GM18508 (cell line): Measurements from ENCODE around the gene REST.
"Not testable (repeated sequence)": the region's sequence is repeated elsewhere in the genome, so short reads cannot be mapped to it uniquely, and the experiment has no call there.

Experiments
- ATAC-seq: cut with Tn5 transposase; IDR thresholded peaks from one replicate; pipeline ENCODE4 v1.9.1; 2021; ENCODE audit warnings: moderate number of reproducible peaks; ENCODE audit not compliant: insufficient read depth, unreplicated experiment

REST gene

DNA sequence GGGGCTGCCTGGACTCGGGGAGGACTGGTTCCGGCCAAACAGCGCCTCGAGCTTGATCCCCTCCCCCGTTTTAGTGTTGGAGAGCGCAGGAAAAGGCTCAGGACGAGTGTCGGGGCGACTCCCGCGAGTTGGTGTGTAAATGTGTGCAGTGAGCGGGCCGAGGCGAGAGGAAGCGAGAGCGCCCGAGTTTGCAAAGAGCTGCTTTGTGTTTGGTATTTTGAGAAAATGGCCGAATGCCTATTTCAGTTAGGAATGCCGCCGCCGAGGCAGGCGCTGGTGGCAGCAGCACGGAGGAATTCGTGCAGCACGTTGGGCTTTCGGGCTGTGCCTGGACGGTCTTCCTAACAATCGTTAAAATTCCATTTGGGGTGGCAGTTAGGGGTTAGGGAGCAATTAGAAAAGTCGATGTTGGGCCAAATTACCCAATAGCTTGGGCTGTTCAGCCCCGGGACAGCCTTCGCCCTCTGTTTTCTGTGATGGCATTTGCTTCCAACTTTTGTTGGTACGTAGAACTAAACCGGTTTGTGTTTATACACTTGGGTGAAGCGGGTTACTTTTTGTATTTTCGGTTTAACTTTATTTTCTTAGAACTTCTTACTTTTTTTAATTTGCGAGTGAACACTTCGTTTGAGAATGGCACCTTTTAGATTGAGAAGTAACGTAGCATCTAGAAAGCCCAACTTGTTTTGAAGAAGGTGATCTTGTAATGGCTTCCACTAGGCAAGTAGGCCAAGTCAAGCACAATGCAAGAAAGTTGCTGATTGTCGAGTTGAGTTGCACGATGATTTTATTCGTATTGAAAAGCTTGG is 1.6 kb downstream of the REST start:
- no peak for ATAC-seq

DNA sequence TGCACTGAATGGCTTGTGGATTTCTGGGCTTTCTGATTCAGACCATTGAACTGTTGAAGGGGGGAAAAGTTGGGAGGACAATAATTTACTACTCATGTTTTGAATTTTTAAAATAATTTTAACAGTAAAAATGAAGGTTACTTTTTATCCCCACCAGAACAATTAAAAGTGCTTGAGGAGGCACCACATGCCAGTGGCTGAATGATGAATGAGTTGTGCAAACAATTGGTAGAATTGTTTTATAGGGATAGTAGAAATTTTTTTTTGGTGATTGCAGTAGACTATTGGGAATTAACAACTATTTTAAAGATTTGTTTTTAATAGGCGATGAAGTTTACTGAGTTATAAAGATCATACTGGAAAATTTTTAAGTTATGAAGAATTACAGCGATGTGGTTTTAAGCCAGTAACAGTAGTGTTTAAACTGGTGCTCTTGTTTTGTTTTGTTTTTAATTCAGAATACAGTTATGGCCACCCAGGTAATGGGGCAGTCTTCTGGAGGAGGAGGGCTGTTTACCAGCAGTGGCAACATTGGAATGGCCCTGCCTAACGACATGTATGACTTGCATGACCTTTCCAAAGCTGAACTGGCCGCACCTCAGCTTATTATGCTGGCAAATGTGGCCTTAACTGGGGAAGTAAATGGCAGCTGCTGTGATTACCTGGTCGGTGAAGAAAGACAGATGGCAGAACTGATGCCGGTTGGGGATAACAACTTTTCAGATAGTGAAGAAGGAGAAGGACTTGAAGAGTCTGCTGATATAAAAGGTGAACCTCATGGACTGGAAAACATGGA is 2.7 kb downstream of the REST start:
- no peak for ATAC-seq

DNA sequence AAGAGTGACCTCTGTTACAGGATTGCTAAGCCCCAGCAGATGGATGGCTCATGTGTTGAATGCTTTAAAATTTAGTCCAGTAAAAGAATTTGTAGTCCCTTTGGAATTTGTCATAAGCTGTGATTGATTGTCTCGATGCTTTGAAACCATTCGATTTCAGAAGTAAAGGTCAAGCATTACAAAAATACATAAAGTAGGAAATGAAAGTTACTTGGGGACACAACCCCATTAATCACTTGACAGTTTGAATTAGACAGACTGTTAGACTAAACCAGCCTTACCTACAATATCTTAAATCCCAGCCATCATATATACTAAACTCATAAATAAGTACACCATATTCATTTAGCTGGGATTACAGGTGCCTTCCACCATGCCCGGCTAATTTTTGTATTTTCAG is 6.6 kb downstream of the REST start:
- no peak for ATAC-seq

DNA sequence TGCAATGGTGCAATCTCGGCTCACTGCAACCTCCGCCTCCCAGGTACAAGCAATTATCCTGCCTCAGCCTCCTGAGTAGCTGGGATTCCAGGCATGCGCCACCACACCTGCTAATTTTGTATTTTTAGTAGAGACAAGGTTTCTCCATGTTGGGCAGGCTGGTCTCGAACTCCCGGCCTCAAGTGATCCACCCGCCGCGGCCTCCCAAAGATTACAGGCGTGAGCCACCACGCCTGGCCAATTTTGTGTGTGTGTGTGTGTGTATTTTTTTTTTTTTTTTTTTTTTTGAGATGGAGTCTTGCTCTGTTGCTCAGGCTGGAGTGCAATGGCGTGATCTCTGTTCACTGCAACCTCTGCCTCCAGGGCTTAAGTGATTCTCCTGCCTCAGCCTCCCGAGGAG is 7.3 kb downstream of the REST start:
- ATAC-seq = not testable (repeated sequence)

DNA sequence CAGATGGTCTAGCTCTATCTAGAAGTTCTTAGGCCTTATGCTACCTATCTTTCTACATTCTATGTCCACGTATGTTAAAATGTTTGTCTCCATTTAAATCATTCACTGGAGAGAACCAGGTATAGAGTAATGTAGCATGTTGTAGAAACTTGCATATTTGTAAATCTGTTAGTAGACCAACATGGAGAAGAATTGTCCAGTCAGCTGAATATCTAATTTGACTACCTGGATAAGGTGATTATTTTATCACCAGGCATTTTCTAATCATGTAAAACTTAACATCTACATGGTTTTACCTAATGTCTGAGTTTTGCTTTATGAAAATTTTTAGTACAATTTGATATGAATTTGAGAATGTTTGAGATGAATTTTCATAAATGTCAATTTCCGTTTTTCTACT is 19.5 kb downstream of the REST start:
- no peak for ATAC-seq

DNA sequence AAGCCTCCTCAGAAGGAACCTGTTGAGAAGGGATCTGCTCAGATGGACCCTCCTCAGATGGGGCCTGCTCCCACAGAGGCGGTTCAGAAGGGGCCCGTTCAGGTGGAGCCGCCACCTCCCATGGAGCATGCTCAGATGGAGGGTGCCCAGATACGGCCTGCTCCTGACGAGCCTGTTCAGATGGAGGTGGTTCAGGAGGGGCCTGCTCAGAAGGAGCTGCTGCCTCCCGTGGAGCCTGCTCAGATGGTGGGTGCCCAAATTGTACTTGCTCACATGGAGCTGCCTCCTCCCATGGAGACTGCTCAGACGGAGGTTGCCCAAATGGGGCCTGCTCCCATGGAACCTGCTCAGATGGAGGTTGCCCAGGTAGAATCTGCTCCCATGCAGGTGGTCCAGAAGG is 22.9 kb downstream of the REST start:
- ATAC-seq = no peak

DNA sequence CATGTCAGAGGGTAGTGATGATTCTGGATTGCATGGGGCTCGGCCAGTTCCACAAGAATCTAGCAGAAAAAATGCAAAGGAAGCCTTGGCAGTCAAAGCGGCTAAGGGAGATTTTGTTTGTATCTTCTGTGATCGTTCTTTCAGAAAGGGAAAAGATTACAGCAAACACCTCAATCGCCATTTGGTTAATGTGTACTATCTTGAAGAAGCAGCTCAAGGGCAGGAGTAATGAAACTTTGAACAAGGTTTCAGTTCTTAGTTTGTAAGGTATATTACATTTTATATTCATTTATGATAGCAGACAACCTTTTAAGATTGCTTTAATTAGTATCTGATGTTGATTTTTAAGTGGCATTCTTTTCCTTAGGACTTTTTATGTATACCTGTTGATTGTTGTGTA is 24.2 kb downstream of the REST start:
- peak; percentile 50 for ATAC-seq

DNA sequence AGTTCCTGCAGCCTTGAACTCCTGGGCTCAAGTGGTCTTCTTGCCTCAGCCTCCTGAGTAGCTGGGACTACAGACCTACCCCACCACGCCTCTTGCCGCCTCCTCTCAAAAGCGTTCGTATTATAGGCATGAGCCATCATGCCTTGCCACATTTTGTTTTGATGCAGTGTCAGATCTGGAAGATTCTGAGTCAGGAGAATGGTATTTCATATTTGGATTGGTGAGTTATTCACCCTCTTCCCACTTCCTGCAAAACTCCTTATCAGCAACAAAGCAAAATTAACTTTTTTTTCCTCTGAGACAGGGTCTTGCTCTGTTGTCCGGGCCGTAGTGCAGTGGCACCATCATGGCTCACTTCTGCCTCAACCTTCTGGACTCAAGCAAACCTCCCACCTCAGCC is 29.6 kb downstream of the REST start:
- ATAC-seq = no peak

DNA sequence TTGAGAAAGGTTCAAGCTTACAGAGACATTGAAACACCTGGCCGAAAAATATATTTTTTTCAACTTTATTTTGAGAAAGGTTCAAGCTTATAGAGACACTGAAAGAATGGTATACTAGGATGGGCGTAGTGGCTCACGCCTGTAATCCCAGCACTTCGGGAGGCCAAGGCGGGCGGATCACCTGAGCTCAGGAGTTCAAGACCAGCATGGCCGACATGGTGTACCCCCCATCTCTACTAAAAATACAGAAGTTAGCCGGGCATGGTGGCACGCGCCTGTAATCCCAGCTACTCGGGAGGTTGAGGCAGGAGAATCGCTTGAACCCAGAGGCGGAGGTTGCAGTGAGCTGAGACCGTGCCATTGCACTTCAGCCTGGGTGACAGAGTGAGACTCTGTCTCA is 32.1 kb downstream of the REST start:
- not testable (repeated sequence) for ATAC-seq

DNA sequence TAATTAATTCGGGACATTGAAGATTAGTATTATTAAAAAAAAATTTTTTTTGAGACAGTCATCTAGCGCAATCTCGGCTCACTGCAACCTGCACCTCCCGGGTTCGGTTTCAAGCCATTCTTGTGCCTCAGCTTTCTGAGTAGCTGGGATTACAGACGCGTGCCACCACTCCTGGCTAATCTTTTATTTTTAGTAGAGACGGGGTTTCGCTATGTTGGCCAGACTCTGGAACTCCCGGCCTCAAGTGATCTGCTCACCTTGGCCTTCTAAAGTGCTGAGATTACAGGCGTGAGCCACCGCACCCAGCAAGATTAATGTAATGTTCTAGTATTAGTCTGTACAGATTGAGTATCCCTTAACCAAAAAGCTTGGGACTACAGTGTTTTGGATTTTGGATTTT is 32.7 kb downstream of the REST start:
- ATAC-seq = no peak

DNA sequence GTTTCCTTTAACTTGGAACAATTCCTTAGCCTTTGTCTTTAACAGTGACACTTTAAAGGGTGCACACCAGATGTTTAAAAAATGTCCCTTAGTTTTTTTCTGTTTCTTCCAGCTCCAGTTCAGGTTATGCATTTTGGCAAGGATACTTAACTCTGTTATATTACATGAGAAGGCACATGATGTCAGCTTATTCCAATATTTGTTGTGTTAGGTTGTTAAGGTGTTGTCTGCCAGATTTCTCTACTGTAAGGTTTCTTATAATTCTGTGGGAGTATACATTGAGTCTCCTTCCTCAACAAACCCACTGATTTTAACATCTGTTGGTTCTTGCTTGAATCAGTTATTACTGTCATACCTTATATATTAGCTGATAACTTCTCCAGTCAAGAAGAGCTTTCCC is 33.3 kb downstream of the REST start:
- ATAC-seq = no peak

DNA sequence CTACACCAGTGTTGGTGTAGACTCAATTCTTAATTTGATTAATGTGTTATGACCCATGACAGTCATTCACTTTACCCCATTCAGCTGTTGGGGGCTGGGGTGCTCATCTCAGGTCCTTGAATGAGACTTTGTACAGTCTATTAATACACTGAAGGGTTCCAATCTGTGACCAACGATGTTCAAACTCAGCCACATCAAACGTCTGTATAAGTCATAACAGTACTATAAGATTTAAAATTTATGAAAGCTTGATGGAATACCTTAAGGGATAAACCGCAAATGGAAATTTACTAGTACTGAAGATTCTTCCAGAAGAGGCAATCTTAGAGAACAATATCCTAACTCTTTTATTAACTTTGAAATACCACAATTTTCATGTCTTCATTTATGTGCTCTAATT is 33.7 kb downstream of the REST start:
- no peak for ATAC-seq

DNA sequence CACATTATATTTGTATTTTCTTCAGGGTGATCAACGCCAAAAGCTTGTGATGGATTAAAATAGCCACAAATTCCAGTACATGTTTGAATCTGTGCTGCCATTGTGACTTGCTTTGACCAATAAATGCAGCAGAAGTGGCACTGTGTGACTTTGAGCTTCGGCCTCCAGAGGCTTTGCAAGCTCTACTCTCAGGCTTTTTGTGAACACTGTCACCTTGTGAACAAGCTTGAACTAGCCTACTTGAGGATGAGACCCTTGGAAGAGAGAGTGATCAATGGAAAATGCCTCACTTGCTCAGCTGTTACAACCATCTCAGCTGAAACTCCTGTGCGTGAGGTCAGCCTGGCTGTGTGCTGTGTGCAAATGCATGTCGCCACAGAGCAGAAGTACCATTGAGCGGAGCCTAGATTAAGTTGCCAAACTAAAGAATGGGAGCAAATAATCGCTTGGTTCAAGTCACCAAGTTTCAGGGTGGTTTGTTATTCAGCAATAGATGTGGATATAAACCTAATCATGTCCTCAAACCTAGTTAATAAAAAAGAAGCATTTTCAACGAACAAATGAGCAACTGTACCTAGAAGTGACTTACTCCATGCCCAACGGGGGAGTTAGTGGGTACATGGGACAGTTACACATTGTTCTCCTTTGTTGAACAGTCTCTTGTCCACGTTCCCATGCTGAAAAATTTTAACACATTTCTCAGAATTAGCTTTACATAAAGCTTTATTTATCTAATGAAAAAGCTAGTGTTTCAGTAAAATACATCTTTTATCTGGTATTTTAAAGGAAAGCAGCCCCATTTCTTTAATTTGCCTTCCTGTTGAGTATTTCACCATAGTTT is 46.2 kb downstream of the REST start:
- ATAC-seq = no peak

DNA sequence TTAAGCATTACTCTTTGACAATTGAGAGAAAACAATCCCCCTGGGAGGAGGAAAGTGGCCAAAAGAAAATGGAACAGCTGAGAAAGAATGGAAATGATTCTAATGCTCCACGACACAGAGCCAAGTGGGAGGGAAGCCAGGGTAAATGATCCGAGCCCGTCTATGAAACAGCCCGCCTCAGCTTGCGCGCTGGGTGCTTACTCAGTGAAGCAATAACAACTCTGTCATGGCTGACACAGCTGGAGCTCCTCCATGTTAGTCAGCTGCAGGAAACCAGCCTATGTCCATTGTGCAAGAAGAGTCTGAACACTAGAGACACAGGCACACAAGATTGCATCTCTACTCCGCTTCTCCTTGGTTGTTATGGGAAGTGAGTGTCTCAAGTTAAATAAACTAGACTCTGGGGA is 50.4 kb downstream of the REST start:
- ATAC-seq = no peak

DNA sequence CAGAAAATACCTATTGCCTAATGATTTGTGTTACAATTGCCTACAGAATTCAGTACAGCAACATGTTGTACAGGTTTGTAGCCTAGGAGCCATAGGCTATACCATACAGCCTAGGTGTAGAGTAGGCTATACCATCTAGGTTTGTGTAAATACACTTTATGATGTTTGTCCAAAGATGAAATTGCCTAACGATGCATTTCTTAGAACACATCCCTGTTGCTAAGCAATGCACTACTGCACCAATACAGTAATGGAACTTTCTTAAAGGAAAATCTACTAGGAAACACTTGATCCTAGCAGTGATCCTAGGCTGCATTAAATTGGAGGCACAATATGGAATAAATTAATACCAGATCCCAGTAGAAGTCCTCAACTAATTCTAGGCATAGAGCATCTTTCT is 51.4 kb downstream of the REST start:
- no peak for ATAC-seq

DNA sequence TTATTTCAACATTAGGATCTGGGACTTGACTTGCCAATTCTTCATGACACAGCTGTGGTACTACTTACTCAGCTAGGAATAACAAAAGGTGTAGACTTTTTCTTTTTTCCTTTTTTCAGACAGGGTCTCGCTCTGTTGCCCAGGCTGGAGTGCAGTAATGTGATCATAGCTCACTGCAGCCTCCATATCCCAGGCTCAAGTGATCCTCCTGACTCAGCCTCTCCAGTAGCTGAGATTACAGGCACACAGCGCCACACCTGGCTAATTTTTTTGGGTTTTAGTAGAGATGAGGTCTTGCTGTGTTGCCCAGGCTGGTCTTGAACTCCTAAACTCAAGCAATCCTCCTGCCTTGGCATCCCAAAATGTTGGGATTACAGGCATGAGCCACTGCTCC is 53.4 kb downstream of the REST start:
- no peak for ATAC-seq

DNA sequence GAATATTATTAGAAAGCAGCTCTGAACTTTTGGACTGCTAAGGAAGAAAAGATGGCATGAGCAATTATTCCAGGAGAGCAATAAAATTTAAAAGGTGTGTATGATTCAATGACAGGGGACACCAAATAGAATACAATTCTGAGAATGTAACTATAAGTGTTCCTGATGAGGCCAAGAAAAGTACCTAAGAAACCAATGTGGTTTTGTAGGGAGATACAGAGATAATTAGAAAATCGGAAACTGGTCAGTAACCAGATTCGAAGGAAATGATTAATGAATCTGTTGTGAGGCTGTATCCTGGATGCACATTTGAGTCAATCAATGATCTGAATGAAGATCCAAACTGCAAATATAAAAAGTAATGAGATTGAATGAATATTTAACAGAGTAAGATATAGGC is 63.7 kb downstream of the REST start:
- ATAC-seq = no peak

DNA sequence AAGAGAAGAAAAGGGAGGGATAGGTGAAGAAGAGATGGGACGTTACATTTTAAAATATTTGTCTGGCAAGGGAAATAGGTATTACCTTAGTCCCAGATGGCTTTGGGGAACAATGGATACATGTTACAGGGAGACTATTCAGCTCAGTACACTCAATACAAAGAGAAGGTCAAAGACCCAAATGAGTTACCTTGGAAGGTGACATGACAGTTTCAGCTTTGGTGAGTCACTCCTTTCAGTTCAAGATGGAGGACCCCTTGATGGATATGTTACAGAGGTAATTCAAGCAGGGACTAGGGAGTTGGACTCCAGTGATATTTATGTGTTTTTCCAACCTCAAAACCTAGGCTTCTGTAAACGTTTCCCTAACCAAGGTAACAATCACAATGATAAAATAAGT is 64.7 kb downstream of the REST start:
- ATAC-seq = no peak

DNA sequence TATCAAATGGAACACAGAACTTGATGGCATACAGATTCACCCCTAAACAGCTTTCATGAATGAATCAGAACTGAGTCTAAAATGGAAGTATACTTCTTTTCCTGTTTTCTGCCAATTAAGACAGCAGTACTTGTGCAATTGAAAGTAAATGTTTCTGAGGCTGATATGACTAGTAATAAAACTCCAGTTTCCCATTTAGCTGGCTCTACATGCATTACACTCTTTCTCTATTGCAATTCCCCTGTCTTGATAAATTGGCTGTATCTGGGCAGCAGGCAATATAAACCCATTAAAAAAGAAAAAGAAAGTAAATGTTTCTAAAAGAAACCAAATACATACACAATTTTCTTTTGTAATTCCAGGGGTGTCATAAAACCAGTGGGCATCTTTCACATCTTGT is 65.1 kb downstream of the REST start:
- no peak for ATAC-seq

DNA sequence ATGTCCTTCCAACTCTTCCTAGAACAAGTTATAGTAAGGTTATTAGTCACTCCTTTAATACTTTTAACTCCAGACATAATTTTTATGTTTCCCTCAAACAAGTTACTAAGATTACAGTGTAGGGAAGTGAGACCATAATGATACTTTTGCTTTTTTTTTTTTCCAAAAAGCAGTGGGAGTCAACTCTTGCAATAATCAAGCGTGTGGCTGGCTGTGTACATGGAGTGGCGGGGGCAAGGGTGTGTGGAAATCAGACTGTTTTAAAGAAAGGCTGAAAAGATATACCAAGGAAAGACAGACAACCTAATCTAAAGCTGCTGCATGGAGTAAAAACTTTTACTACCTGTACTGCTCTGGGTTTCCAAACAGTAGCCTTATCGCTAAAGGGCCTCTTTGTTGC is 65.6 kb downstream of the REST start:
- ATAC-seq = no peak

DNA sequence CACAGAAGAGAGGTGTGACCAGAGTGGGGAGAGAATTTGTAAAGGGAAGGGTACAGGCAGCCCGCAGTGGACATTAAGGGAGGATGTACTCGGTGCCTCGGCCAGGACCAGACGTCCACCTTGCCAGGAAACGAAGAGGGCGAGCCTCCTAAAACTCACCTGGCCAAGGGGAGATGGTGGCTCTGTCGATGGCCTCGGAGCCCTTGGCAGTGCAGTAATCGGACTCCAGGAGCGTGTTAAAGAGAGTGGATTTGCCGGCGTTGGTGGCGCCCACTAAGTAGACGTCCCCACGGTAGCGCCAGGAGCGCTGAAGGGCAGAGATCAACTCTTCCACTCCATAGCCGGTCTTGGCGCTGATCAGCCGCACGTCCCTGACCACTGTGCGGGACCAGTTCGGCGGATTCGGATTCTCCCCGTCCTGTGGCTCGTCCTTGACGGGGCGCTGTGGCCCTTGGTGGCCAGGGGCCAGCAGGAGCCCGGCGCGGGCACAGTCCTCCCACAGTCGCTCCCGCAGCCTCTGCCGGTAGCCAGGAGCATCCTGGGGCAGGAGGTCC is 68.7 kb downstream of the REST start:
- no peak for ATAC-seq
